SK-N-SH (cell line): Measurements from ENCODE around the gene C1orf232. TPM values are rescaled to one million over a fixed set of nuclear protein-coding genes. Genes with fewer than 3 reads are reported as not detected.

ENCODE experiments used
- CTCF ChIA-PET: fragments of 300-600, 350-600 bp; formaldehyde crosslinking; extraction: SDS; loops from one replicate; lab custom pipeline; 2021; lab: Yijun Ruan, JAX
- POLR2A ChIA-PET: fragments of 350-600 bp; sonication (Branson Sonifier 250); formaldehyde crosslinking; extraction: SDS; loops from one replicate; lab custom pipeline; 2020; ENCODE audit warnings: antibody characterized with exemption, inconsistent platforms; lab: Yijun Ruan, JAX
- DNase-seq: peaks from one replicate; pipeline ENCODE4 v3.0.0; 2012
- H2AFZ ChIP-seq: fragments of 200-600 bp; sonication (generic); 2 replicates; pipeline ENCODE4 v1.8.1; 2016; ENCODE audit warnings: antibody characterized with exemption, mild to moderate bottlenecking, low read depth
- H3F3A ChIP-seq: fragments of 200-600 bp; sonication (generic); replicated peaks from 2 replicates; pipeline ENCODE3; 2016; ENCODE audit warnings: antibody characterized with exemption, mild to moderate bottlenecking; ENCODE audit not compliant: insufficient read depth
- H3K27ac ChIP-seq, 2 experiments: fragments of 200-500 bp in 1 of 2; fragments of 200-600 bp in 1 of 2; sonication (Bioruptor generic) in 1 of 2; sonication (generic), shearing (Covaris generic) in 1 of 2; 2 replicates each; pipeline versions ENCODE4 v1.5.1 to v1.6.1; 2014 to 2016; ENCODE audit warnings: low read depth in 2 of 2, inconsistent platforms in 1 of 2, low read length in 1 of 2, mild to moderate bottlenecking in 1 of 2, mixed read lengths in 1 of 2
- H3K27me3 ChIP-seq: fragments of 200-600 bp; sonication (generic), shearing (Covaris generic); 2 replicates; pipeline ENCODE4 v1.6.1; 2016; ENCODE audit warnings: mixed run types; ENCODE audit not compliant: insufficient read depth
- H3K36me3 ChIP-seq, 2 experiments: fragments of 200-500 bp in 1 of 2; fragments of 200-600 bp in 1 of 2; sonication (Bioruptor generic) in 1 of 2; sonication (generic) in 1 of 2; replicated peaks in 1 of 2; 2 replicates each; pipeline versions ENCODE3 to v1.5.1; 2014 to 2016; ENCODE audit warnings: low read length in 1 of 2, mild to moderate bottlenecking in 1 of 2; ENCODE audit not compliant: insufficient read depth in 2 of 2, control insufficient read depth in 1 of 2
- H3K4me1 ChIP-seq, 2 experiments: fragments of 200-500 bp in 1 of 2; fragments of 200-600 bp in 1 of 2; sonication (Bioruptor generic) in 1 of 2; sonication (generic), shearing (Covaris generic) in 1 of 2; 2 replicates each; pipeline versions ENCODE4 v1.5.1 to v1.6.1; 2014 to 2016; ENCODE audit warnings: low read depth in 1 of 2, low read length in 1 of 2, mixed run types in 1 of 2; ENCODE audit not compliant: insufficient read depth in 2 of 2, control insufficient read depth in 1 of 2
- H3K4me2 ChIP-seq: fragments of 200-600 bp; sonication (generic), shearing (Covaris generic); 2 replicates; pipeline ENCODE4 v1.6.1; 2017; ENCODE audit warnings: mixed run types
- H3K4me3 ChIP-seq, 2 experiments: fragments of 200-500 bp in 1 of 2; fragments of 200-600 bp in 1 of 2; sonication (Bioruptor generic) in 1 of 2; sonication (generic), shearing (Covaris generic) in 1 of 2; 2 replicates each; pipeline versions ENCODE4 v1.5.1 to v1.8.1; 2014 to 2016; ENCODE audit warnings: low read depth in 2 of 2, inconsistent platforms in 1 of 2, low read length in 1 of 2, mild to moderate bottlenecking in 1 of 2, mixed read lengths in 1 of 2, moderate library complexity in 1 of 2
- H3K79me2 ChIP-seq: fragments of 200-600 bp; sonication (generic); 2 replicates; pipeline ENCODE4 v1.8.1; 2017; ENCODE audit warnings: mild to moderate bottlenecking; ENCODE audit not compliant: insufficient read depth
- H3K9ac ChIP-seq: fragments of 200-600 bp; sonication (generic); 2 replicates; pipeline ENCODE4 v1.6.1; 2017; ENCODE audit warnings: mixed run types
- H3K9me2 ChIP-seq: fragments of 200-600 bp; sonication (generic); 2 replicates; pipeline ENCODE4 v1.6.1; 2017; ENCODE audit warnings: mixed run types
- H3K9me3 ChIP-seq: fragments of 200-600 bp; sonication (generic); 2 replicates; pipeline ENCODE4 v1.6.1; 2017; ENCODE audit warnings: mixed run types, mild to moderate bottlenecking, moderate library complexity
- H4K20me1 ChIP-seq: fragments of 200-600 bp; sonication (generic); 2 replicates; pipeline ENCODE4 v1.6.1; 2017; ENCODE audit warnings: mild to moderate bottlenecking, mixed run types; ENCODE audit not compliant: insufficient read depth
- FOXJ3 ChIP-seq: sonication (generic); formaldehyde crosslinking; IDR thresholded peaks from 2 replicates; pipeline ENCODE4 v1.5.1; 2020; ENCODE audit warnings: mild to moderate bottlenecking, missing genetic modification reagents
- MXI1 ChIP-seq: IDR thresholded peaks from 2 replicates; pipeline ENCODE4 v1.6.1; 2012; ENCODE audit warnings: mild to moderate bottlenecking, low read depth, low read length, improper control_type of control experiment
- TEAD4 ChIP-seq: IDR thresholded peaks from 2 replicates; pipeline ENCODE4 v1.4.0; 2012; ENCODE audit warnings: mild to moderate bottlenecking, borderline replicate concordance; ENCODE audit not compliant: insufficient read depth
- WGBS: methylation state at CpG from one replicate; pipeline ENCODE4 v1.1.6; 2017; ENCODE audit warnings: low lambda C conversion rate; 5-methylcytosine and 5-hydroxymethylcytosine counted together
- polyA plus RNA-seq, 3 experiments: library from polyadenylated mRNA; depleted of rRNA; stranded (reverse); fragments of >200 nt; gene quantifications; 2 replicates each; pipeline ENCODE4 v1.2.3, GENCODE V29; 2012

Gene C1orf232
- polyA plus RNA-seq, 1 of the 3 experiments (the other 2 are of a cell fraction), result not detected

- DNase-seq, result no peak
- TF ChIP-seq MXI1 (no peak), FOXJ3 (CRISPR knock-in tag) (no peak), TEAD4 (no peak)
- Histone ChIP-seq H3K9me3 (no peaks in the 10 kb centered on the region), H3K4me3 (no peak overlapping the region), H3F3A (no peaks in the 10 kb centered on the region), H3K79me2 (peaks cover 24% of the 10 kb centered on the region), H2AFZ (no peak overlapping the region), H3K4me1 (peaks cover 5 to 13% of the 10 kb centered on the region in 2 experiments), H3K27me3 (no peaks in the 10 kb centered on the region), H3K9ac (no peak overlapping the region), H3K9me2 (no peaks in the 10 kb centered on the region), H3K4me2 (no peak overlapping the region), H3K36me3 (peaks cover 15 to 23% of the 10 kb centered on the region in 2 experiments), H4K20me1 (no peaks in the 10 kb centered on the region), H3K27ac (no peak overlapping the region)
- WGBS, result 87% methylated on average over 12 of the region's 12 CpGs
- ChIA-PET CTCF (interaction anchor here (1.1 to 15.7 kb wide), 3 partner anchors 10 to 207 kb away, joined by 4 to 235 read pairs (median 7); no protein-coding TSS in a partner anchor), POLR2A (interaction anchor here (1.0 kb wide), 1 partner anchor 13 kb away, joined by 3 read pairs; no protein-coding TSS in a partner anchor)
These were observed 54.4 kb downstream of the C1orf232 start for GRCh38 chr1:26114165-26114927.

Other genes starting within 250 kb of the C1orf232 start
- 10.8 and 16.0 TPM in 2 replicates for gene PAFAH2, start 170.9 kb downstream of the C1orf232 start, polyA plus RNA-seq (2012; rRNA removed)
- gene EXTL1, start 147.2 kb downstream of the C1orf232 start, polyA plus RNA-seq (2012; rRNA removed), result 0.58 and 1.1 TPM in 2 replicates
- gene SLC30A2, start 122.8 kb downstream of the C1orf232 start, polyA plus RNA-seq (2012; rRNA removed), result not detected in 2 replicates
- not detected in 2 replicates for gene TRIM63, start 101.3 kb downstream of the C1orf232 start, polyA plus RNA-seq (2012; rRNA removed)
- 1.2 and 1.3 TPM in 2 replicates for gene PDIK1L, start 57.1 kb downstream of the C1orf232 start, polyA plus RNA-seq (2012; rRNA removed)
- gene FAM110D, start 9.9 kb downstream of the C1orf232 start, polyA plus RNA-seq (2012; rRNA removed), result 0.50 and 0.64 TPM in 2 replicates
- 58.7 and 64.8 TPM in 2 replicates for gene ZNF593, start 945 bp upstream of the C1orf232 start, polyA plus RNA-seq (2012; rRNA removed)
- gene ZNF593OS, start 2.9 kb upstream of the C1orf232 start, polyA plus RNA-seq (2012; rRNA removed), result not detected in 2 replicates
- 0.49 and 0.58 TPM in 2 replicates for gene CNKSR1, start 8.5 kb upstream of the C1orf232 start, polyA plus RNA-seq (2012; rRNA removed)
- not detected in 2 replicates for gene CATSPER4, start 21.6 kb upstream of the C1orf232 start, polyA plus RNA-seq (2012; rRNA removed)
- 12.1 and 16.6 TPM in 2 replicates for gene CEP85, start 65.2 kb upstream of the C1orf232 start, polyA plus RNA-seq (2012; rRNA removed)
- gene SH3BGRL3, start 111.1 kb upstream of the C1orf232 start, polyA plus RNA-seq (2012; rRNA removed), result 131 and 202 TPM in 2 replicates
- gene UBXN11, start 137.7 kb upstream of the C1orf232 start, polyA plus RNA-seq (2012; rRNA removed), result 30.6 and 35.3 TPM in 2 replicates
- gene CD52, start 149.0 kb upstream of the C1orf232 start, polyA plus RNA-seq (2012; rRNA removed), result not detected in 2 replicates
- gene CRYBG2, start 185.2 kb upstream of the C1orf232 start, polyA plus RNA-seq (2012; rRNA removed), result 0.08 and 0.49 TPM in 2 replicates
- gene ZNF683, start 203.8 kb upstream of the C1orf232 start, polyA plus RNA-seq (2012; rRNA removed), result not detected in 2 replicates
- gene LIN28A, start 241.9 kb upstream of the C1orf232 start, polyA plus RNA-seq (2012; rRNA removed), result not detected in 2 replicates